ENCODE results near the gene TYW1.
"Not testable (repeated sequence)": the region's sequence is repeated elsewhere in the genome, so short reads cannot be mapped to it uniquely, and the experiment has no call there.

TYW1 gene

GRCh38 chr7:67033251-67033650 lies 36.6 kb downstream of the TYW1 start:
- TF ChIP-seq, protein P1, sequence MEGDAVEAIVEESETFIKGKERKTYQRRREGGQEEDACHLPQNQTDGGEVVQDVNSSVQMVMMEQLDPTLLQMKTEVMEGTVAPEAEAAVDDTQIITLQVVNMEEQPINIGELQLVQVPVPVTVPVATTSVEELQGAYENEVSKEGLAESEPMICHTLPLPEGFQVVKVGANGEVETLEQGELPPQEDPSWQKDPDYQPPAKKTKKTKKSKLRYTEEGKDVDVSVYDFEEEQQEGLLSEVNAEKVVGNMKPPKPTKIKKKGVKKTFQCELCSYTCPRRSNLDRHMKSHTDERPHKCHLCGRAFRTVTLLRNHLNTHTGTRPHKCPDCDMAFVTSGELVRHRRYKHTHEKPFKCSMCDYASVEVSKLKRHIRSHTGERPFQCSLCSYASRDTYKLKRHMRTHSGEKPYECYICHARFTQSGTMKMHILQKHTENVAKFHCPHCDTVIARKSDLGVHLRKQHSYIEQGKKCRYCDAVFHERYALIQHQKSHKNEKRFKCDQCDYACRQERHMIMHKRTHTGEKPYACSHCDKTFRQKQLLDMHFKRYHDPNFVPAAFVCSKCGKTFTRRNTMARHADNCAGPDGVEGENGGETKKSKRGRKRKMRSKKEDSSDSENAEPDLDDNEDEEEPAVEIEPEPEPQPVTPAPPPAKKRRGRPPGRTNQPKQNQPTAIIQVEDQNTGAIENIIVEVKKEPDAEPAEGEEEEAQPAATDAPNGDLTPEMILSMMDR (IDR thresholded peaks at IDR 0.05; ENCODE audit: extremely low read depth, missing control alignments) = no peak
- no peak for DNase-seq (ENCODE audit: low spot score)

DNA sequence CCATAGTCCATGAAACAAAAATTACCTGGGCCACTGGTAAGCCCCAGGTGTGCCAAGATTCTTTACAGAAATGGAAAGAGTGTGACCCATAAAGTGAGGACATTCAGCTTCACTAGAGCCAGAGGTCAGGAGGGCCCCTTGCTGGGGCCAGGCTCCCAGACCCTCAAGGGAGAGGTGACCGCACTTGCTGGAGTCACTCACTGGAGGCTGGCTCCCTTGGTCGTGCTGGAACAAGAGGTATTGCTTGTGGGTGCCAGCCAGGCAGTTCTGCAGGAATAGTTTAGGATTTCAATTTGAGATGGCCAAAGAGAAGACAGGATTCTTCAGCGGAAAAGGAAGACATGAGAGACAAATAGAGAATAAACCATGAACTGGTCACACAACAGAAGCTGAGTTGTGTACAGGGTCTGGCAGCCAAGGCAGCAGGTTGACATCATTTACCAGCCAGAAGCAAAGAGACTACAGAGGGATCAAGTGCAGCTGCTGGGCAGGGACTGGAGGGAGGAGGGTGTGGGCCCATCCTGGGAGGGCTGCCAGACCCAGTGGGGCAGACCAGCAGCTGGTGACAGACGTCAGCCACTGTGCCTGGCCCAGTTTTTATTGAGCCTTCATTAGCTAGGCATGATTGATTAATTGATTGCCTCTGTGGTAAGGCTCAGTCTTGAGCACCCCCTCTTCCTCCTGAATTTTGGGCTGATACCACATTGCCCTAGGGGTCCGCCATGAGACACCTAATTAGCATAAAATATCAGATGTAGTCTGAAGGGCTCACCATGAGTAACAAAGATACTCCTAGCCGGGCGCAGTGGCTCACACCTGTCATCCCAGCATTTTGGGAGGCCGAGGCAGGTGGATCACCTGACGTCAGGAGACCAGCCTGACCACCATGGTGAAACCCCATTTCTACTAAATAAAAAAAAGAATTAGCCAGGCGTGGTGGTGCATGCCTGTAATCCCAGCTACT lies 40.1 kb downstream of the TYW1 start:
- DNase-seq (ENCODE audit: low spot score) = not testable (repeated sequence)

GRCh38 chr7:67040832-67041231 lies 44.2 kb downstream of the TYW1 start:
- DNase-seq (ENCODE audit: low spot score) = not testable (repeated sequence)

DNA sequence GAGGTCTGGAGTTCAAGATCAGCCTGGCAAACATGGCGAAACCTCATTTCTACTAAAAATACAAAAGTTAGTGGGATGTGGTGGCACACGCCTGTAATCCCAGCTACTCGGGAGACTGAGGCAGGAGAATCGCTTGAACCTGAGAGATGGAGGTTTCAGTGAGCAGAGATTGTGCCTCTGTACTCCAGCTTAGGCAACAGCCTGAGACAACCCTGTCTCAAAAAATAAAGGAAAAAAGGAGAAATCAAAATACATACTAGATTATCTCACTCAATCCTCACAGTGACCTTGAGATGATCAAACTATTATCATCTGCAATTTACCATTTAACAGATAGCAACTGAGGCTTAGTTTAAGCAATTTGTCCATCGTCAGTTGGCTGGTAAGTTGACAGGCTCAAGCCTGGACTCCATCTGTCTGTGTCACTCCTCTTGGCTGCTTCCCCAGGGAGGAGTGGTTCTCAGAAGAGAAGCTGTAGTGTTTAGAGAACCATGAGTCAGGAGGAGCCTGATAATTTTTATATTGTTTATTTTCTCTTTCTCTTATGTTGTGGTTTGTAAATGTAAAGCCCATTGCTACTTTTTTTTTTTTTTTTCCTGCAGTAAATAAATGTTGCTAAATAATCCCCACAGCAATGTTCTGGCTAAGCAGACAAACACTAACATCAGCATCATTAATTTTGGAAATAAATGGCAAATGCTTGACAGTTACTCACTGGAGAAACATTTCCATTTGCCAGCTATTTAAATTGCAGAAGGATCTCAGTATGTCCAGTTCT lies 46.3 kb downstream of the TYW1 start:
- DNase-seq (ENCODE audit: low spot score) = not testable (repeated sequence)

- DNase-seq (ENCODE audit: low spot score) = not testable (repeated sequence)
Observed at GRCh38 chr7:67043559-67043930, 46.9 kb downstream of the TYW1 start.

DNA sequence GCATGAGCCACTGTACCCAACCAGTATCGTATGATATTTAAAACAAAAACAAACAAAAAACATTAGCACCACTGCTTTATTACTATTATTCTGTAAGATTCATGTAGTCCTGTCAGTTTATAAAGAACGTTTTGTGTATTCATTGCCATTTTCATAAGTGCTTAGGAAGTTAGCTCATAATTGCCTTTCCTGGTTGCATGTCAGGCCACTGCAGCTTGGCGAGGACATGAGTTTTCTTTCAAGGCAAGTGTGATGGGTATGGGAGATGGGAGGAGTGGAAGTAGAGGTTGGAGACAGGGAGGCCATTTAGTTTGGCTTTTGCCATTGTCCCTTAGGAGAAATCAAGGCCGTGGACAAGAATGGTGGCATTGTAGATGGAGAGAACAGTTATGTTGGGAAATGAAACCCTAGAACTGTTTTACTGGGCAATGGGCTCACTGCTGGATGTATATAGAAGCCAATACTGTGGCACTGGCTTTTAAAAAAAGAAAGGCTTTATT lies 48.9 kb downstream of the TYW1 start:
- TF ChIP-seq, protein P1 (IDR thresholded peaks at IDR 0.05; ENCODE audit: extremely low read depth, missing control alignments) = no peak
- DNase-seq (ENCODE audit: low spot score) = no peak

- not testable (repeated sequence) for DNase-seq (ENCODE audit: low spot score)
Observed at GRCh38 chr7:67046819-67047218, 50.2 kb downstream of the TYW1 start.

DNA sequence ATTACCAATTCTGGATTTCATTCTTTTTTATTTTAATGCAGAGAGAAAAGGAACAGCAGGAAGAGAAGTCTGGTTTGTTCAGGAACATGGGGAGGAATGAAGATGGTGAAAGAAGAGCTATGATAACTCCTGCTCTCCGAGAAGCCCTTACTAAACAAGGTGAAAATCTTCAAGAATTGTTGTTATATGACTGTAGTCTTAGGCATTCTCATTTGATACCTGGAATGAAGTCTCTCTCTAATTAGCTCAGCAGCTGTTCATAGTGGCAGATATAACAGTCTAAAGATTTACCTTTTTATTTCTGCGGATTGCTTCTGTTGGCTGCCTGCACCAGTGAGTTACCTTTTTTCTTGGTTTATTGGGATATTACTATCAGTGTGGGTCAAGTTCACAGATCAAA lies 53.3 kb downstream of the TYW1 start:
- DNase-seq (ENCODE audit: low spot score) = not testable (repeated sequence)

GRCh38 chr7:67052161-67052560 lies 55.5 kb downstream of the TYW1 start:
- not testable (repeated sequence) for DNase-seq (ENCODE audit: low spot score)

GRCh38 chr7:67056683-67057082 lies 60.0 kb downstream of the TYW1 start:
- no peak for DNase-seq (ENCODE audit: low spot score)
- TF ChIP-seq, protein P1 (IDR thresholded peaks at IDR 0.05; ENCODE audit: extremely low read depth, missing control alignments) = no peak

DNA sequence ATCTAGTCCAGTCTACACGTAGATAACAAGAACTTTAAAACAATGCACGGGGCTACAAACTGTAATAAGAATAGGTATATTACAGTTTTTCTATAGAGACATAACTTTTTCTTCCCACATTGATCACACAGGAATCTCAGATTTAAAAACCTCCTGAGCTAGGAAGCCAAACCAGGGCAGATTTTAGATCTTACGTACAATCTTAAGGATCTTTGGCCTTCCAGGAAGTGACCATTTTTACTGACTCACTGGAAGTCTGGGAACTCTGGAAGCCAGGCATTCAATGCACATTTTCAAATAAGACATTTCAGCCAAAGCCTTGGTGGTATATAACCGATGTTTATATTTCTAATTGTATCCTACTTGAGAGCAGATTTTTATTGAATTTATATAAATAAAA lies 64.7 kb downstream of the TYW1 start:
- DNase-seq (ENCODE audit: low spot score) = not testable (repeated sequence)

DNA sequence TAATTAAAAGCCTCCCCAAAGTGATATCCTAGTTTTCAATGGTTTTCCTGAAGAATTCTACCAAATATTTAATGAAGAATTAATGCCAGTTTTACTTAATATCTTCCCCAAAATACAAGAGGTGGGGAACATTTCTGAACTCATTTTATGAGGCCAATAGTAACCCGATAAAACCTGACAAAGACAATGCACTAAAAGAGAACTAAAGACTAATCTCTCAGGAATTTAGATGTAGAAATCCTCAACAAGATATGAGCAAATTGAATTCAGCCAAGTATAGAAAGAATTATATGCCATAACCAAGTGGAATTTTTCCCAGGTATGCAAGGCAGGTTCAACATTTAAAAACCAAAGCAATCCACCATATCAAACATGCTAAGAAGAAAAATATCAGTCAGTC lies 66.2 kb downstream of the TYW1 start:
- DNase-seq (ENCODE audit: low spot score) = not testable (repeated sequence)

GRCh38 chr7:67066950-67067622 lies 70.5 kb downstream of the TYW1 start:
- not testable (repeated sequence) for DNase-seq (ENCODE audit: low spot score)

DNA sequence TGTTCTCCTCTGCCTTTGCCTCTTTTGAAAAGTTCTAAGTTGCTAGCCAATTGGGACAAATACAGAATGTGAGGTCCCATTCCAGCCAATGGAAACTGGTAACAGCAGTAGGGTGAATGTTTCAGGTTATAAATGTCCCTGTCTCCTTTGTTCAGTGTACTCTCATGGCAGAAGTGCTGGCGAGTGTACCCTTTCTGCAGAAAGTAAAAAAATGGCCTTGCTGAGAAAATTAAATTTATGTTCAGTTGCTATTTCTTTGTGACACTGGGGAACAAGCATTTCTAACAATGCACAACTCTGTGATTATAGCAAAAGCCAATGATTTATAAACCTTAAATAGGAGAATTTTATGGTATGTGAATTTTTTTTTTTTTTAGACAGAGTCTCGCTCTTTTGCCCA lies 79.5 kb downstream of the TYW1 start:
- DNase-seq (ENCODE audit: low spot score) = not testable (repeated sequence)

- not testable (repeated sequence) for DNase-seq (ENCODE audit: low spot score)
Observed at GRCh38 chr7:67082880-67083279, 86.2 kb downstream of the TYW1 start.

DNA sequence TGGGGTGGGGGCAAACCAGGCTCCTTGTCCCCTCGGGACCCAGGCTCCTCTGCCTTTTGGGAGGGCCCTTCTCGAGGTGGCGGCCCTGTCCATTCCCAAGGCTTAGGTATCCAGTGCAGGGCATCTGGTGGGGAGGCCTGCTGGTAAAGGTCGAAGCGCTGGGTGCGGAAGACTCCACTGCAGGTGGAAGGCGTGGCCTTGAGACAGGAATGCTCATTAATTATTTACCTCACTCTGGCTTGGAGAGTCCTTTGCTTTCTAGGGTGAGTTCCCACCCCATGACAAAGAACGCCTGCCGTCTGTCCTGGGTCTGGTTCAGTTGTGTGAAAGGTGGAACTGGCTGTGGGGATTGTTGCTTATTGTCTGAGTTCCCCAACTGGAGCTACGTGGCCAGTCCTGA lies 92.6 kb downstream of the TYW1 start:
- not testable (repeated sequence) for DNase-seq (ENCODE audit: low spot score)

DNA sequence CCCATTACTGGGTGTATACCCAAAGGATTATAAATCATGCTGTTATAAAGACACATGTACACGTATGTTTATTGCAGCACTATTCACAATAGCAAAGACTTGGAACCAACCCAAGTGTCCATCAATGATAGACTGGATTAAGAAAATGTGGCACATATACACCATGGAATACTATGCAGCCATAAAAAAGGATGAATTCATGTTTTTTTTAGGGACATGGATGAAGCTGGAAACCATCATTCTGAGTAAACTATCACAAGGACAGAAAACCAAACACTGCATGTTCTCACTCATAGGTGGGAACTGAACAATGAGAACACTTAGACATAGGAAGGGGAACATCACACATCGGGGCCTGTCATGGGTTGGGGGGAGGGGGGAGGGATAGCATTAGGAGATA lies 94.4 kb downstream of the TYW1 start:
- not testable (repeated sequence) for DNase-seq (ENCODE audit: low spot score)
